B cell (primary cell): ENCODE data around the gene DPPA2.

ENCODE experiments used
- CTCF ChIP-seq: fragments of 200-600 bp; IDR thresholded peaks from one replicate; pipeline ENCODE4 v1.8.0; 2022; ENCODE audit warnings: antibody characterized with exemption, mild to moderate bottlenecking
- EZH2 ChIP-seq: IDR thresholded peaks from 2 replicates; pipeline ENCODE4 v1.6.1; 2012; ENCODE audit warnings: borderline replicate concordance, low read depth, mild to moderate bottlenecking, moderate library complexity, low read length; ENCODE audit not compliant: insufficient read depth, poor library complexity, severe bottlenecking

- no peak for TF ChIP-seq CTCF
- TF ChIP-seq EZH2 = no peak
These were observed 34.9 kb upstream of the DPPA2 start for GRCh38 chr3:109351231-109351630.
